ENCODE data around the gene CRPPA.

- TF ChIP-seq CTCF (IDR thresholded peaks at IDR 0.05; ENCODE audit: low read depth, low read length) (no peak), POLR2A (IDR thresholded peaks at IDR 0.05; ENCODE audit: extremely low read depth, insufficient read length) (no peak), MAX (IDR thresholded peaks at IDR 0.05; ENCODE audit: low read depth, low read length) (no peak)
These were observed 731 bp upstream of the CRPPA start for GRCh38 chr7:16422103-16422435.
